Measurements from ENCODE around the gene SLC25A4. TPM values are rescaled to one million over a fixed set of nuclear protein-coding genes. Genes with fewer than 3 reads are reported as not detected.

The SLC25A4 gene
- total RNA-seq, 1 donor from 2014 or later: 32.0 TPM

GRCh38 chr4:185119927-185120630 is 23.0 kb upstream of the SLC25A4 start:
- peaks cover 20% of the 10 kb centered on the region for H3K4me1 Mint-ChIP-seq (ENCODE audit: low read depth, unreplicated experiment)
- peaks cover 9% of the 10 kb centered on the region for H3K4me1 ChIP-seq (ENCODE audit: insufficient read depth, low read length)
- no peaks in the 10 kb centered on the region for H4K20me1 ChIP-seq (ENCODE audit: insufficient read depth, low read length)
- H3K9me3 ChIP-seq (ENCODE audit: insufficient read depth, low read depth, low read length): no peaks in the 10 kb centered on the region
- peak overlapping the region; percentile 15 for H2AFZ ChIP-seq (ENCODE audit: low read depth, low read length)
- H3K4me2 ChIP-seq (ENCODE audit: low read length): peak overlapping the region; percentile 3
- peaks cover 3% of the 10 kb centered on the region for H3K27me3 ChIP-seq (ENCODE audit: insufficient read depth, low read length)
- DNase-seq (ENCODE audit: low read depth) (peak; percentile 20), FAIRE-seq (no peak)
- no peak overlapping the region for H3K27ac Mint-ChIP-seq (ENCODE audit: unreplicated experiment)
- no peak for TF ChIP-seq CTCF (IDR thresholded peaks at IDR 0.05; ENCODE audit: insufficient read depth, low read depth, low read length)
- no peaks in the 10 kb centered on the region for H3K9me3 Mint-ChIP-seq (ENCODE audit: unreplicated experiment)
- H3K4me3 Mint-ChIP-seq (ENCODE audit: unreplicated experiment): no peak overlapping the region
- no peaks in the 10 kb centered on the region for H3K36me3 Mint-ChIP-seq (ENCODE audit: low read depth, unreplicated experiment)
- H3K79me2 ChIP-seq (ENCODE audit: insufficient read depth, low read length): no peaks in the 10 kb centered on the region
- no peak overlapping the region for H3K27ac ChIP-seq (ENCODE audit: low read depth, low read length)
- H3K4me3 ChIP-seq (ENCODE audit: insufficient read depth, low read depth, low read length): no peak overlapping the region
- H3K36me3 ChIP-seq (ENCODE audit: insufficient read depth, low read length): no peaks in the 10 kb centered on the region
- H3K27me3 Mint-ChIP-seq (ENCODE audit: low read depth, unreplicated experiment): peaks cover 22% of the 10 kb centered on the region
- H3K9ac ChIP-seq (ENCODE audit: low read length): no peak overlapping the region

GRCh38 chr4:185120631-185120946 is 22.5 kb upstream of the SLC25A4 start:
- no peaks in the 10 kb centered on the region for H3K36me3 ChIP-seq (ENCODE audit: insufficient read depth, low read length)
- peaks cover 27% of the 10 kb centered on the region for H3K27me3 Mint-ChIP-seq (ENCODE audit: low read depth, unreplicated experiment)
- H3K27me3 ChIP-seq (ENCODE audit: insufficient read depth, low read length): peaks cover 3% of the 10 kb centered on the region
- H3K27ac ChIP-seq (ENCODE audit: low read depth, low read length): no peak overlapping the region
- no peak overlapping the region for H3K4me3 ChIP-seq (ENCODE audit: insufficient read depth, low read depth, low read length)
- no peaks in the 10 kb centered on the region for H3K36me3 Mint-ChIP-seq (ENCODE audit: low read depth, unreplicated experiment)
- FAIRE-seq: no peak
- no peak overlapping the region for H3K9ac ChIP-seq (ENCODE audit: low read length)
- H4K20me1 ChIP-seq (ENCODE audit: insufficient read depth, low read length): no peaks in the 10 kb centered on the region
- DNase-seq (ENCODE audit: low read depth): no peak
- no peak overlapping the region for H3K4me3 Mint-ChIP-seq (ENCODE audit: unreplicated experiment)
- peak overlapping the region; percentile 15 for H2AFZ ChIP-seq (ENCODE audit: low read depth, low read length)
- H3K9me3 Mint-ChIP-seq (ENCODE audit: unreplicated experiment): no peaks in the 10 kb centered on the region
- peak overlapping the region; percentile 3 for H3K4me2 ChIP-seq (ENCODE audit: low read length)
- no peaks in the 10 kb centered on the region for H3K9me3 ChIP-seq (ENCODE audit: insufficient read depth, low read depth, low read length)
- H3K4me1 Mint-ChIP-seq (ENCODE audit: low read depth, unreplicated experiment): peaks cover 20% of the 10 kb centered on the region
- H3K79me2 ChIP-seq (ENCODE audit: insufficient read depth, low read length): no peaks in the 10 kb centered on the region
- peaks cover 9% of the 10 kb centered on the region for H3K4me1 ChIP-seq (ENCODE audit: insufficient read depth, low read length)
- no peak for TF ChIP-seq CTCF (IDR thresholded peaks at IDR 0.05; ENCODE audit: insufficient read depth, low read depth, low read length)
- no peak for TF ChIP-seq EZH2 (IDR thresholded peaks at IDR 0.05; ENCODE audit: insufficient read depth, low read length)
- H3K27ac Mint-ChIP-seq (ENCODE audit: unreplicated experiment): no peak overlapping the region

- H3K27me3 Mint-ChIP-seq (ENCODE audit: low read depth, unreplicated experiment): peaks cover 38% of the 10 kb centered on the region
- no peak overlapping the region for H3K4me3 Mint-ChIP-seq (ENCODE audit: unreplicated experiment)
- no peak for TF ChIP-seq CTCF (IDR thresholded peaks at IDR 0.05; ENCODE audit: insufficient read depth, low read depth, low read length)
- no peak for TF ChIP-seq EZH2 (IDR thresholded peaks at IDR 0.05; ENCODE audit: insufficient read depth, low read length)
- H3K4me1 Mint-ChIP-seq (ENCODE audit: low read depth, unreplicated experiment): peaks cover 20% of the 10 kb centered on the region
- no peaks in the 10 kb centered on the region for H3K9me3 Mint-ChIP-seq (ENCODE audit: unreplicated experiment)
- no peaks in the 10 kb centered on the region for H3K9me3 ChIP-seq (ENCODE audit: insufficient read depth, low read depth, low read length)
- no peaks in the 10 kb centered on the region for H3K79me2 ChIP-seq (ENCODE audit: insufficient read depth, low read length)
- DNase-seq (ENCODE audit: low read depth) (peak; percentile 28), FAIRE-seq (no peak)
- no peak overlapping the region for H3K4me3 ChIP-seq (ENCODE audit: insufficient read depth, low read depth, low read length)
- no peak overlapping the region for H3K4me2 ChIP-seq (ENCODE audit: low read length)
- H3K36me3 Mint-ChIP-seq (ENCODE audit: low read depth, unreplicated experiment): no peaks in the 10 kb centered on the region
- no peak overlapping the region for H3K27ac Mint-ChIP-seq (ENCODE audit: unreplicated experiment)
- H3K9ac ChIP-seq (ENCODE audit: low read length): no peak overlapping the region
- no peak overlapping the region for H2AFZ ChIP-seq (ENCODE audit: low read depth, low read length)
- H3K36me3 ChIP-seq (ENCODE audit: insufficient read depth, low read length): no peaks in the 10 kb centered on the region
- no peak overlapping the region for H3K27ac ChIP-seq (ENCODE audit: low read depth, low read length)
- H3K27me3 ChIP-seq (ENCODE audit: insufficient read depth, low read length): peaks cover 3% of the 10 kb centered on the region
- peaks cover 15% of the 10 kb centered on the region for H3K4me1 ChIP-seq (ENCODE audit: insufficient read depth, low read length)
- H4K20me1 ChIP-seq (ENCODE audit: insufficient read depth, low read length): no peaks in the 10 kb centered on the region
These were observed 20.3 kb upstream of the SLC25A4 start for GRCh38 chr4:185122681-185123345.
